Right atrium auricular region (tissue), 2 donors: Measurements from ENCODE around the gene P3R3URF. TPM values are rescaled to one million over a fixed set of nuclear protein-coding genes. Genes with fewer than 3 reads are reported as not detected.
A peak's percentile ranks its signal among the peaks of the same experiment; 100 is the strongest.

Source experiments
- DNase-seq: peaks from one replicate; pipeline ENCODE4 v3.0.0-alpha.2; 2019; ENCODE audit warnings: low spot score
- H3K27ac ChIP-seq, 2 donors: fragments of 200-600 bp; sonication (generic); 1 replicate in 1 of 2; 2 replicates in 1 of 2; pipeline ENCODE4 v1.5.1; 2016 to 2019
- H3K27me3 ChIP-seq, 2 donors: fragments of 200-600 bp; sonication (generic); one replicate each; pipeline versions ENCODE4 v1.5.1 to v1.6.0; 2017 to 2019
- H3K36me3 ChIP-seq: fragments of 200-600 bp; sonication (generic); one replicate; pipeline ENCODE4 v1.5.1; 2016
- H3K4me1 ChIP-seq, 2 donors: fragments of 200-600 bp; sonication (generic); one replicate each; pipeline versions ENCODE4 v1.5.1 to v1.6.0; 2017 to 2019
- H3K4me3 ChIP-seq, 2 donors: fragments of 200-600 bp; sonication (generic); 1 replicate in 1 of 2; 2 replicates in 1 of 2; pipeline ENCODE4 v1.5.1; 2017 to 2019; ENCODE audit warnings: mild to moderate bottlenecking in 1 of 2, moderate library complexity in 1 of 2
- H3K9me3 ChIP-seq, 2 donors: fragments of 200-600 bp; sonication (generic); one replicate each; pipeline ENCODE4 v1.5.1; 2019
- CTCF ChIP-seq, 2 donors: fragments of 200-600 bp; sonication (generic); IDR thresholded peaks; one replicate each; pipeline ENCODE4 v1.5.1; 2019; ENCODE audit warnings: antibody characterized with exemption in 2 of 2
- total RNA-seq, 2 donors: library from RNA; depleted of rRNA; stranded (reverse); fragments of >200 nt; gene quantifications; one replicate each; pipeline ENCODE4 v1.1.0, GENCODE V29; 2016

Gene P3R3URF
- total RNA-seq, 2 donors from 2014 or later = not detected

- TF ChIP-seq CTCF (IDR thresholded peaks at IDR 0.05) = no peak
- no peaks in the 10 kb centered on the region for H3K36me3 ChIP-seq
- no peak overlapping the region for H3K4me3 ChIP-seq
- H3K9me3 ChIP-seq = no peaks in the 10 kb centered on the region
- DNase-seq = no peak
- no peaks in the 10 kb centered on the region for H3K27me3 ChIP-seq
- H3K27ac ChIP-seq = peak overlapping the region; percentile 58 to 72
- no peaks in the 10 kb centered on the region for H3K4me1 ChIP-seq
Observed at GRCh38 chr1:46150085-46150484, 26.2 kb downstream of the P3R3URF start.

- no peaks in the 10 kb centered on the region for H3K27me3 ChIP-seq
- no peak for TF ChIP-seq CTCF (IDR thresholded peaks at IDR 0.05)
- no peaks in the 10 kb centered on the region for H3K4me1 ChIP-seq
- no peak overlapping the region for H3K27ac ChIP-seq
- H3K4me3 ChIP-seq = no peak overlapping the region
- DNase-seq = no peak
- H3K9me3 ChIP-seq = no peaks in the 10 kb centered on the region
- H3K36me3 ChIP-seq = no peaks in the 10 kb centered on the region
Observed at GRCh38 chr1:46148318-46148717, 28.0 kb downstream of the P3R3URF start.

- no peaks in the 10 kb centered on the region for H3K9me3 ChIP-seq
- peak overlapping the region in 1 of 2 donors; percentile 17 for H3K27ac ChIP-seq
- H3K36me3 ChIP-seq = no peaks in the 10 kb centered on the region
- no peaks in the 10 kb centered on the region for H3K27me3 ChIP-seq
- DNase-seq = no peak
- no peak for TF ChIP-seq CTCF (IDR thresholded peaks at IDR 0.05)
- H3K4me1 ChIP-seq = peaks cover 0 to 25% of the 10 kb centered on the region in 2 donors
- no peak overlapping the region for H3K4me3 ChIP-seq
Observed at GRCh38 chr1:46137916-46138315, 38.4 kb downstream of the P3R3URF start.

GRCh38 chr1:46136711-46137110 lies 39.6 kb downstream of the P3R3URF start:
- no peaks in the 10 kb centered on the region for H3K36me3 ChIP-seq
- H3K4me3 ChIP-seq = no peak overlapping the region
- no peaks in the 10 kb centered on the region for H3K9me3 ChIP-seq
- H3K4me1 ChIP-seq = peaks cover 0 to 25% of the 10 kb centered on the region in 2 donors
- no peak overlapping the region for H3K27ac ChIP-seq
- H3K27me3 ChIP-seq = no peaks in the 10 kb centered on the region
- TF ChIP-seq CTCF (IDR thresholded peaks at IDR 0.05) = no peak
- DNase-seq = no peak

- no peak for TF ChIP-seq CTCF (IDR thresholded peaks at IDR 0.05)
- H3K9me3 ChIP-seq = no peaks in the 10 kb centered on the region
- H3K36me3 ChIP-seq = no peaks in the 10 kb centered on the region
- H3K4me1 ChIP-seq = peaks cover 0 to 25% of the 10 kb centered on the region in 2 donors
- H3K27ac ChIP-seq = peak overlapping the region; percentile 95 to 96
- no peak for DNase-seq
- H3K27me3 ChIP-seq = no peaks in the 10 kb centered on the region
- H3K4me3 ChIP-seq = no peak overlapping the region
Observed at GRCh38 chr1:46134660-46135331, 41.5 kb downstream of the P3R3URF start.
